ENCODE measurements around the gene C1orf141. TPM values are rescaled to one million over a fixed set of nuclear protein-coding genes. Genes with fewer than 3 reads are reported as not detected.
"Not testable (repeated sequence)": the region's sequence is repeated elsewhere in the genome, so short reads cannot be mapped to it uniquely, and the experiment has no call there.

The C1orf141 gene
- polyA plus RNA-seq, 1 experiment = not detected

DNA sequence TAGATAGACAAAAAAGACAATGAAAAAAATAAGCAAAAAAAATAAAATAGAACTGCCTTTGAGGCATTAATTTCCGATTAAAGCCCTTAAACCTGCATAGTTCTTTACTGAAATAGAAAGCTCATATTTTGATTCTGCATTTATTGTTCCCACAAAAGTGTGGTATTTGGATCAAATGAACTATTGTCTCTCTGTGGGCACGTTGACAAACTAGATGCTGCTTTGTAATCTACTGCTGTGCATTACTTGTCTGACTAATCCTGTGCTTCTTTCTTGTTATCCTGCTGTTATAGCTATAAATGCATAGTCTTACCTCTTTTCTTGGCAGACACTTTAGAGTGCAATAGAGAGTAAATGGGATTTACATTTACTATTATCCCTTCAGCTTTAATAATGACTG is 49.4 kb downstream of the C1orf141 start:
- POLR2A ChIA-PET = no interaction called here
- TF ChIP-seq, protein P1, sequence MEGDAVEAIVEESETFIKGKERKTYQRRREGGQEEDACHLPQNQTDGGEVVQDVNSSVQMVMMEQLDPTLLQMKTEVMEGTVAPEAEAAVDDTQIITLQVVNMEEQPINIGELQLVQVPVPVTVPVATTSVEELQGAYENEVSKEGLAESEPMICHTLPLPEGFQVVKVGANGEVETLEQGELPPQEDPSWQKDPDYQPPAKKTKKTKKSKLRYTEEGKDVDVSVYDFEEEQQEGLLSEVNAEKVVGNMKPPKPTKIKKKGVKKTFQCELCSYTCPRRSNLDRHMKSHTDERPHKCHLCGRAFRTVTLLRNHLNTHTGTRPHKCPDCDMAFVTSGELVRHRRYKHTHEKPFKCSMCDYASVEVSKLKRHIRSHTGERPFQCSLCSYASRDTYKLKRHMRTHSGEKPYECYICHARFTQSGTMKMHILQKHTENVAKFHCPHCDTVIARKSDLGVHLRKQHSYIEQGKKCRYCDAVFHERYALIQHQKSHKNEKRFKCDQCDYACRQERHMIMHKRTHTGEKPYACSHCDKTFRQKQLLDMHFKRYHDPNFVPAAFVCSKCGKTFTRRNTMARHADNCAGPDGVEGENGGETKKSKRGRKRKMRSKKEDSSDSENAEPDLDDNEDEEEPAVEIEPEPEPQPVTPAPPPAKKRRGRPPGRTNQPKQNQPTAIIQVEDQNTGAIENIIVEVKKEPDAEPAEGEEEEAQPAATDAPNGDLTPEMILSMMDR (IDR thresholded peaks at IDR 0.05; ENCODE audit: low read depth, low read length) = no peak
- DNase-seq (ENCODE audit: low read depth, low spot score) = no peak

DNA sequence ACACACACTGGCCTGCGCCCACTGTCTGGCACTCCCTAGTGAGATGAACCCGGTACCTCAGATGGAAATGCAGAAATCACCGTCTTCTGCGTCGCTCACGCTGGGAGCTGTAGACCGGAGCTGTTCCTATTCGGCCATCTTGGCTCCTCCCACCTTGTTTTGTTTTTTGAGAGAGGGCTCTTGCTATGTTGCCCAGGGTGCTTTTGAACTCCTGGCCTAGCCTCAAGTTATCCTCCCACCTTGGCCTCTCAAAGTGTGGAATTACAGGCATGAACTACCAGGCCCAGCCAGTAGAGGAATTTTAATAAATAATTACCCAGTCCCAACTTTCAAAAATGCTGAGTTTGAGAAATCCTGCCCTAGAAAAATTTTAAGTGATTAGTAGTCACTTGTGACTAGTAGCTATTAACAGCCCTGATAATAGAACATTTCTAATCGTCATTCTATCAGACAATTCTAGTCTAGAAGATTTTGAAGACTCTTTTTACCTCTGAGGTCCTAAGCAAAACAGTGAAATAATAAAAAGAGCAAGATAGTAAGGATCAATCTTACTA is 49.9 kb downstream of the C1orf141 start:
- Histone ChIP-seq H3K9me3 (ENCODE audit: control insufficient read depth, insufficient read depth, low read length) (no peaks in the 10 kb centered on the region), H3K27me3 (ENCODE audit: control insufficient read depth, insufficient read depth, low read length) (no peaks in the 10 kb centered on the region), H3K27ac (ENCODE audit: low read depth, low read length) (no peak overlapping the region), H3K4me3 (ENCODE audit: low read depth, low read length) (no peak overlapping the region)
- DNase-seq (ENCODE audit: low read depth, low spot score) = no peak
- CTCF ChIA-PET = no interaction called here
- POLR2A ChIA-PET = no interaction called here
- TF ChIP-seq, protein P1 (IDR thresholded peaks at IDR 0.05; ENCODE audit: low read depth, low read length) = no peak

More for the DNA sequence above, 49.4 kb downstream of the C1orf141 start:
- Histone ChIP-seq H3K27ac (ENCODE audit: low read depth, low read length) (no peak overlapping the region), H3K9me3 (ENCODE audit: control insufficient read depth, insufficient read depth, low read length) (no peaks in the 10 kb centered on the region), H3K4me3 (ENCODE audit: low read depth, low read length) (no peak overlapping the region), H3K27me3 (ENCODE audit: control insufficient read depth, insufficient read depth, low read length) (peaks cover 2% of the 10 kb centered on the region)
- CTCF ChIA-PET = no interaction called here

GRCh38 chr1:67078291-67078690 is 56.5 kb downstream of the C1orf141 start:
- H3K27ac ChIP-seq (ENCODE audit: low read depth, low read length) = no peak overlapping the region
- DNase-seq (ENCODE audit: low read depth, low spot score) = no peak
- no peak overlapping the region for H3K4me3 ChIP-seq (ENCODE audit: low read depth, low read length)
- TF ChIP-seq, protein P1 (IDR thresholded peaks at IDR 0.05; ENCODE audit: low read depth, low read length) = no peak
- POLR2A ChIA-PET = no interaction called here
- CTCF ChIA-PET = no interaction called here
- H3K27me3 ChIP-seq (ENCODE audit: control insufficient read depth, insufficient read depth, low read length) = no peaks in the 10 kb centered on the region
- no peaks in the 10 kb centered on the region for H3K9me3 ChIP-seq (ENCODE audit: control insufficient read depth, insufficient read depth, low read length)

- H3K4me3 ChIP-seq (ENCODE audit: low read depth, low read length) = no peak overlapping the region
- ChIA-PET POLR2A (no interaction called here), CTCF (no interaction called here)
- DNase-seq (ENCODE audit: low read depth, low spot score) = no peak
- TF ChIP-seq, protein P1 (IDR thresholded peaks at IDR 0.05; ENCODE audit: low read depth, low read length) = no peak
- no peaks in the 10 kb centered on the region for H3K9me3 ChIP-seq (ENCODE audit: control insufficient read depth, insufficient read depth, low read length)
- H3K27ac ChIP-seq (ENCODE audit: low read depth, low read length) = no peak overlapping the region
- peaks cover 3% of the 10 kb centered on the region for H3K27me3 ChIP-seq (ENCODE audit: control insufficient read depth, insufficient read depth, low read length)
These were observed 57.2 kb downstream of the C1orf141 start for GRCh38 chr1:67077593-67077992.

DNA sequence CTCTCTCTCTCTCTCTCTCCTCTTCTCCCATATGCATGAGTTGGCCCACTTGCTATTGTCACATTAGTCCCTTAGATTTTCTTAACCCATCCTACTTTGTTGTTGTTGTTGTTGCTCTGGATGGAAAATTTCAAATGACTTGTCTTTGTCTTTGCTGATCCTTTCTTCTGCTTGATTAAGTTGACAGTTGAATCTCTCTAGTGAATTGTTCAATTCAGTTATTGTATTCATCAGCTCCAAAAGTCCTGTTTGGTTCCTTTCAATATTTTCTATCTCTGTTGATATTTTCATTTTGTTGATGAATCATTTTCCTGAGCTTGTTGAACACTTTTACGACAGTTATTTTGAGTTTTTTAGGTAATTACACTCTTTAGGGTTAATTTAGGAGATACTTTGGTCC is 62.0 kb downstream of the C1orf141 start:
- POLR2A ChIA-PET = no interaction called here
- Histone ChIP-seq H3K27me3 (ENCODE audit: control insufficient read depth, insufficient read depth, low read length) (peaks cover 3% of the 10 kb centered on the region), H3K27ac (ENCODE audit: low read depth, low read length) (no peak overlapping the region), H3K9me3 (ENCODE audit: control insufficient read depth, insufficient read depth, low read length) (peaks cover 3% of the 10 kb centered on the region), H3K4me3 (ENCODE audit: low read depth, low read length) (no peak overlapping the region)
- CTCF ChIA-PET = no interaction called here
- no peak for DNase-seq (ENCODE audit: low read depth, low spot score)
- TF ChIP-seq, protein P1 (IDR thresholded peaks at IDR 0.05; ENCODE audit: low read depth, low read length) = no peak

GRCh38 chr1:67067655-67068054 is 67.1 kb downstream of the C1orf141 start:
- POLR2A ChIA-PET; H3K27ac ChIP-seq (ENCODE audit: low read depth, low read length); H3K4me3 ChIP-seq (ENCODE audit: low read depth, low read length); H3K9me3 ChIP-seq (ENCODE audit: control insufficient read depth, insufficient read depth, low read length); DNase-seq (ENCODE audit: low read depth, low spot score); CTCF ChIA-PET; H3K27me3 ChIP-seq (ENCODE audit: control insufficient read depth, insufficient read depth, low read length): not testable (repeated sequence)

Measured in AG04450 (cell line).